ENCODE results near the gene PRR35.

Gene PRR35

DNA sequence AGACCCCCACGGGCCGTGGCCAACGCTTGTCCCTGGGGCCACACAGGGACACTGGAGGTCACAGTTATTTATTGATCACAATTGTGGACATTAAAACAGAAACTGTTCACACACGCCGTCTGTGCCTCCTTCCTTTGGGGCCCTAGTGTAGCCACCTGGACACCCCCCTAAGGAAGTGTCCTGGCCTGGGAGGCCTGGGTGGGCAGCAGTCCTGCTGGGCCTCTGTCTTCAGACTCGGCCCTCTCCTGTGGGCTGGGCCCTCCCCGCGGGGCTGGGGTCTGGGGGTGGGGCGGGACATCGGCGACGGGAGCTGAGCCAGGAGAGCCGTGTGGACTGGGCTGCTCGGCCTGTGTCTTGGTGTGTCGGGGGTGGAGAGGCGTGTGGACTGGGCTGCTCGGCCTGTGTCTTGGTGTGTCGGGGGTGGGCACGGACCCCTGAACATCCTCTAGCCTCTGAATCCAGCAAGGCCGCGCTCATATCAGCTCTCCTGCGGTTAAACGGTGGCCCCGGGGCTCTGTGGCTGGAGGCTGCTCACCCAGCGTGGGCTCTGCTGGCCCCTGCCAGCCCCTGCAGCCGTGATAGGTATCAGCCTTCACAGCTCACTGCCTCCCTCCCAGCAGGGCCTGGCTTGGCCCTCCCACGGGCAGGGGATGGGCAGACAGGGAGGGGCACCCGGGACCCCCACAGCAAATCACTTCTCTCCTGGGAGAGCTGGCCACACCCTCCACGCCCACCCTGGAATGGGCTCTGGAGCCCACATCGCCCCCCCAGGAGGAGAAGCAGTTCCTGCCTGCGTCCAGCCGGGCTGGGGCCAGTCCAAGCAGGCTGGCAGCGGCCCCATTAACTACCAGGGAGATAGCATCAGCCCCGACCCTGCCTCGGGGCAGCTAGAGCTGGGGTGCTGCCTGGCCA is 5.5 kb downstream of the PRR35 start:
- no peak for DNase-seq

DNA sequence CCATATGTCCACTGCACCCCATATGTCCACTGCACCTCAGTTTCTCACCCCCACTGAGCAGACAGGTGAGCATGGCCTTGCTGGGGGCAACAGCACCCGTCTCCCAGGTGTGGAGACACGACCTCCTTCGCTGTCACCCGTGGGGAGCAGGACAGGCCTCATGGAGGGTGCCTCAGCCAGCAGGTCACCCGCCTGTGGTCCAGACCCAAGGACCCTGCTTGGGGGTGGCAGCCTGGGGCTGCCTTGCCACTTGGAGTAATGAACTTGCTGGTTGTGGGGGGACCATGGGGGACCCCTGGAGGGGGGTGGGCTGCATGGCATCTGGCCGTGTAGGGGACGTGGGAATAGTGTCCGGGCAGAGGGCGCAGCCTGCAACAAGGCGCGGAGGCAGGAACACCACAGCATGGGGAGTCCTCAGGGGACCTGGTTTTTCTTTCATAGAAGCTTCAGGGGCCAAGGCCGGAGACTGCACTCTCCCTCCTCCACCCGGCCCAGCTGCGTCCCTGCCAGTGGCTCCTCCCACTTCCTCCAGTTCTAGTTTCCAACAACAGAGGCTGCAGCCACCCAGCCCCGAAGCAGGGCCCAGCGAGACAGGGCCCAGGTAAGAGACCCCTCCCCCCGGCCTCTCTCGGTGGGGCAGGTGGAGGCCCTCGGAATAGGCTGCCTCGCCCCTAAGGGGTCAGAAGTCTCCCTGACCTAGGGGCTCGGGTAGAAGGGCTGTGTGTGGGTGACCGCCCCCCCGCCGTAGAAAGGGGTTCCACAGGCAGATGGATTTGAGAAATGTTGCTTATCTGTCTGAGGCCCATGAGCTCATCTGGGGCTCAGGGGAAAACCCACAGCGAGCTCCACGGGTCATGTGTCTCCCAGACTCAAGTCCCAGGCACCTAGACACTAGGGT is 6.5 kb downstream of the PRR35 start, which contains the start of gene NHLRC4:
NHLRC4 (plus strand) TSS at position 531 of the 898 bp plus-strand sequence. CDS start 1,043 bp downstream, outside the sequence.
- peak; percentile 41 for DNase-seq

DNA sequence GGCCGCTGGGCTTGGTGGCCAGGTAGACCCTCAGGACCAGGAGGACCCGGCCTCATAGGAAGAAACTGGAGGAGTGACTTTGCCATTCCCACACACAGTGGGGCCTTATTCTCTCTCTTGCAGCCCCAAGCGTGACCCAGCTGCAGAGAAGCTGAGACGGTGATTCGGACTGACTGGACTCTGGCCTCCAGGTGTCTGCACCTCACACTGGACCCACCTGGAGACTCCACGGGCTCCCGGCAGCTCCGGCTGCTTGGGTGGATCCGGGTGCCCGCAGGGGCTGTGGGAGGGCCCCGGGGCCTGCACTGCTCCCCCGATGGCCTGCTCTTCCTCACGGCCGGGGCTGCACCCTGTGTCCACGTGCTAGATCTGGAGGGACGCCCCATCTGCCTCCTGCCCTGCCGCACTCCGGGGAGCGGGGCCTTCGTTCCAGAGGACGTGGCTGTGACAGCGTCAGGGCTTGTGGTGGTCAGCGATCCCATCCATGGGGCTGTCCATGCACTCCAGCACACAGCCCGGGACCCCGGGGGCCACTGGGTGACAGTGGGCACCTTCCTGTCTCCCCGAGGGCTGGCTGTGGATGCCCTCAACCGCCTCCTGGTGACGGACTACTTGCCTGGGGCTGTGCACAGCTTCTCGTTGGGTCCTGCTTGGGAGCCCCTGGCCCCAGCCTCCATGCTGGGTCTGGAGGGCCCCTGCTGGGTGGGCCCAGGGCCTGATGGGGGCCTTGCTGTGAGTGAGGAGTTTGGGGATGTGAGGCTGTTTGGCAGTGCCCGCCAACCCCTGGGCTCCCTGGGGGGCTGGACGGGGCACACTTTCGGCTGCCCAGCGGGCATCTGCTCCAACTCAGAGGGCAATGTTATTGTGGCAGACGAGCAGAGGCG is 7.4 kb downstream of the PRR35 start:
- no peak for DNase-seq

DNA sequence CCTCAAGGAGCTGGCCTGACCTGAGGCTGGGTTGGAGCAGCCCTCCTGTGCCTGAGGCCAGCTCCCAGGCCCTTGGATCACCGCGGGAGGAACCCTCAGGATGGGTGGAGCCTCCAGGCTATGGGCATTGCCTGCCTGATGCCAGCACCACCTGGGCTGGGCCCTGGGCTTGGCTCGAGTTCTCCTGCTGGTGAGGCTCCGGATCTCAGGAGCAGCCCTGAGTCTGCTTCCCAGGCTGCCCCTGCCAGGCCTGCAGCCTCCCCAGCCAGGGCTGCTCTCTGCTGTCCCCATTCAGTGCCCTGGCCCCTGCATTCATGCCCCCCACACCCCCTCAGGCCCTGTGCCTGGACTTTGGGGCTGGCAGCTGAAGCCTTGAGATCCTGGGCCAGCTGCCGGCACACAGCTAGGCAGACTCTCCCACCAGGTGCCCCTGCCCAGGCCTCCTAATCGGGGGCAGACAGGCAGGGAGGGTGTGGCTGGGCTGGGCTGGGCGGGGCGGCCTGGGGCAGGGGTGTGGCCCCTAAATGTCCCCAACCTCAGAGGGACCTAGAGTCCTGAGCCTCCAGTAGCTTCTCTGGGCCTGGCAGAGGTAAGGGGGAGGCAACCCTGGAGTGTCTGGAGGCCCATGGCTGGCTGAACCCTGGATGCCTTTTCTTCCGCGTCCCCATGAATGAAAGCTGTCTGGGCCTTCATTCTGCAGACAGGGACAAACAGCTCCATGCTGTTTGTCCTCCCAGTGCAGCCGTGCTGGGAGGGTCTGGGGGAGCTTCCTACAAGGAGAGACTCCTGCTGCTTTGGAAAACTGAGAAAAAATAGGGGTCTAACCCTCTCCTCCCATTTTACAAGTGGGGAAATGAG is 8.4 kb downstream of the PRR35 start:
- no peak for DNase-seq

DNA sequence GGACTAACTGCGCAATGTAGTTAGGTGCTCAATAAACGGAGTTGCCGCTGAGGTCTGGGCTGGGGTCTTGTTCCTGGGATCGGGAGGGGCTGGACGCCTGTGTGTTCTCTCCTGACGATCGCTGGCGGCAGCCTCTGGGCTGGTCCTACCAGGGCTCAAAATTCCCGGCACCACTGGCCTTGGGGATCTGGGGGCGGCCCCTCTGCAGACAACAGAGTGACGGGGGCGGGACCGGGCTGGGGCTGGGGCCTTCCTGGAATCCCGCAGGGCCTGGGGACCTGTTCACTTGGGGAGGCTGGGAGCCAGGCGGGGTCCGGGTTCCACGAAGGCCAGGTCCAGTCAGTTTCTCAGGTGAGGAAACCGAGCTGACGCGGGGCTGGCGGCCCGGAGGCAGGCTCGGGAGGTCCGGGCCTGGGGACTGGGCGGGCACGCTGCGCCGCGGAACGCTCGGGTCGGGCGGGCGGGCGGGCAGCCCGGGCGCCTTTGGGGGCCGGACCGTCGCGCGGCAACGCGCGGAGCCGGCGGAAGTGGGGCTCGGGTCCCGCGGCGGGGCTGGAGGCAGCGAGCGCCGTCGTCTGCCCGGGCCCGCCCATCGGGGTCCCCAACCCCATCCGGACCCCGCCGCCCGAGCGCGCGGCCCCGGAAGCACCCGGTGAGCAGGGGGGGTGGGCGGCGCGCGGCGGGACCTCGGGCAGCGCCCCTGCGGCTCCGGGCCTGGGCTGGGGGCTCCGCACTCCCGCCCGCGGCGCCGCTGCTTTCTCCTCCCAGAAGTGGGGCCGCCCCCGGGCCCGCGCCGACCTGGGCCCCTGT is 9.5 kb downstream of the PRR35 start, which contains the start of gene PIGQ:
PIGQ (plus strand) TSS at position 524 of the 810 bp plus-strand sequence. CDS start 4,107 bp downstream, outside the sequence.
- peak; percentile 73 for DNase-seq

DNA sequence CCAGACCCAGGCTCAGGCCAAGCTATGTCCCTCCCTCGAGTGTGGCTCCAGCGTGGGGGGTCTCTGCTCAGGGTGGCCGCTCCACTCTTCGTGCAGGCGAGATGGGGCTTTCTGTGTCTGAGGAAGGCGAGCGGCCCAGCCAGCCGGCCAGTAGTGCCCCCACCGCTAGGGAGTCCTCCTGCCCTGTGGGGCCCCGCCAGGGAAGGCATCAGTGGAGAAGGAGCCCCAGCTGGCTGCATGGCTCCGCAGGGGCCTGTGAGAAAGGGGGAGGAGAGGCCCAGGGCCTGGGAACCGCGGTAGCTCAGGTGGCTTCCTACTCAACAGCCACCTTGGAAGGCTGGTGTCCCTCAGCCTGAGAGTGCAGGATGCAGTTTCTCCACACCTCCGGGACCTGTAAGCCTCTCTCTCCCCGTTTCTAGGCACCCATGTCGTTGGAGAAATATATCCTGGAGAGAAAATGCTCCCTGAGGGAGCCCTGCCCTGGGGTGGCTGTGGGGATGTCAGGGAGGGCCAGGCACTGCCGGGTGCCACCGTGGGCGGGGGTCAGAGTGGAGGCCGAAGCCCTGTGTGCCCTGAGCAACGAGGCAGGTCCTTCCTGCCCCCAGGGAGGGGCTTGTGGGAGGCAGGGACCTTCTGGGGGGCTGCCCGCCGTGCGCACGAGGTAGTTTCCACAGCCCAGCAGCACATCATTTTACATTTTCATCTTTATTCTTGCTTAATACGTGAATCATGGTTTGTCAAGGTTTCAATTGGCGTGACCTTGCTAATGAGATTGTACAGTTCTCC is 12.9 kb downstream of the PRR35 start:
- no peak for DNase-seq

DNA sequence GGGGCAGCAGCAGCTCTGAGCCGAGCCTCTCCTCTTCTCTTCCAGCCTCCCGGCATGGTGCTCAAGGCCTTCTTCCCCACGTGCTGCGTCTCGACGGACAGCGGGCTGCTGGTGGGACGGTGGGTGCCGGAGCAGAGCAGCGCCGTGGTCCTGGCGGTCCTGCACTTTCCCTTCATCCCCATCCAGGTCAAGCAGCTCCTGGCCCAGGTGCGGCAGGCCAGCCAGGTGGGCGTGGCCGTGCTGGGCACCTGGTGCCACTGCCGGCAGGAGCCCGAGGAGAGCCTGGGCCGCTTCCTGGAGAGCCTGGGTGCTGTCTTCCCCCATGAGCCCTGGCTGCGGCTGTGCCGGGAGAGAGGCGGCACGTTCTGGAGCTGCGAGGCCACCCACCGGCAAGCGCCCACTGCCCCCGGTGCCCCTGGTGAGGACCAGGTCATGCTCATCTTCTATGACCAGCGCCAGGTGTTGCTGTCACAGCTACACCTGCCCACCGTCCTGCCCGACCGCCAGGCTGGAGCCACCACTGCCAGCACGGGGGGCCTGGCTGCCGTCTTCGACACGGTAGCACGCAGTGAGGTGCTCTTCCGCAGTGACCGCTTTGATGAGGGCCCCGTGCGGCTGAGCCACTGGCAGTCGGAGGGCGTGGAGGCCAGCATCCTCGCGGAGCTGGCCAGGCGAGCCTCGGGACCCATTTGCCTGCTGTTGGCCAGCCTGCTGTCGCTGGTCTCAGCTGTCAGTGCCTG is 14.0 kb downstream of the PRR35 start:
- no peak for DNase-seq

DNA sequence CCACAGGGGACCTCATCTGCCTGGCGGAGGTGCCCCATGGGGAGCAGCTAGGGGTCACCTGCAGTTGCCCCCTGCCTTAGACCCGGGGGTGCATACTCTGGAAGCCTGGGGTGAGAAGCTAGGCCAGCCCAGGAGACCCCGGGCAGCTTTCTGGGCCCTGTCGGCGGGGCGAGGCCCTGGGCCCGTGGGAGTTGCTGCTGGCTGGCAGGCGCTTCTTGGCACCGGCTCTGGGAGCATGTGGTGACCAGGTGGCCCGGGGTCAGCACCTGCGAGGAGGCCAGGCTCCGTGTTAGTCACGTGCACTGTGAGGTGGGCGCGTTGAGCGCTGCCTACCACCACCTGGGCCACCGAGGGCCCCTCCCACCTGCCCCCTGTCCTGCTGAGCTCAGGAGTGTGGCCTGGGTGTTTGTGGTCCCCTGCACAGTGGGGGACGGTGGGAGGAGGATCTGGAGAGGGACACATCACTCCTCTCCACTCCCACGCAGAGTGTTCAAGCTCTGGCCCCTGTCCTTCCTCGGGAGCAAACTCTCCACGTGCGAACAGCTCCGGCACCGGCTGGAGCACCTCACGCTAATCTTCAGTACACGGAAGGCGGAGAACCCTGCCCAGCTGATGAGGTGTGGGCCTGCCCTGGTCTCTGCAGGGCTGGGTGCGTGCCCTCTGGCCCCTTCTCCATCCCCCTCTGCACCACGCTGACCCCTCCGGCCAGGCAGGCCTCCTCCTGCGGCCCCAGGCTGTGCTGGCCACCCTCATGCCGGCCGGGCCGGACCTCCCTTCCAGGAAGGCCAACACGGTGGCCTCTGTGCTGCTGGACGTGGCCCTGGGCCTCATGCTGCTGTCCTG is 15.4 kb downstream of the PRR35 start:
- no peak for DNase-seq

DNA sequence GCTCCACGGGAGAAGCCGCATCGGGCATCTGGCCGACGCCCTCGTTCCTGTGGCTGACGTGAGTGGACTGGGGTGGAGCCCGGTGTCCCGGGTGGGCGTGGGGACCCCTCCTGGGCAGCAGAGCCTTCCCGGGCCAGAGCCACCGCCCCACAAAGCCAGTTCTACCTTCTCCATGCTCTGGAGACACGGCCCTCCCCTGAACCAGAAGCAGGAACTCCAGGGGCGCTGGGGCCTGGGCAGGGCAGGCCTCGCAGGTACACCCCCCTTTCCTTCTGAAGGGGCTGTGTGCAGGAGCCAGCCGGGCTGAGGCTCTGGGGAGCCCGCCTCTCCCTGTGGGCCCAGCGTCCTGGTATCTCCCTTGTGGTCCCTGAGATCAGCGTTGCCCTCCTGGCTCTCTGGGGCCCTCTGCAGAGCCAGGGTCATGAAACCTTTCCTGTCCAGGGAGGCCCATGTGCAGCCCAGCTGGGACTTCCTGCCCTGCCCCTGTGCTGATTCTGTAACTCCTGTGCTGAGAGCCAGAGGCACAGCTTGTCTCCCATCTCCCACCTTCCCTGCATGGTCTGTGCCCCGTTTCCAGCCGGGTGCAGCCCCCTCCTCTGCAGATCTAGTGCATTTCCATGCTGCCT is 16.1 kb downstream of the PRR35 start:
- DNase-seq = no peak

DNA sequence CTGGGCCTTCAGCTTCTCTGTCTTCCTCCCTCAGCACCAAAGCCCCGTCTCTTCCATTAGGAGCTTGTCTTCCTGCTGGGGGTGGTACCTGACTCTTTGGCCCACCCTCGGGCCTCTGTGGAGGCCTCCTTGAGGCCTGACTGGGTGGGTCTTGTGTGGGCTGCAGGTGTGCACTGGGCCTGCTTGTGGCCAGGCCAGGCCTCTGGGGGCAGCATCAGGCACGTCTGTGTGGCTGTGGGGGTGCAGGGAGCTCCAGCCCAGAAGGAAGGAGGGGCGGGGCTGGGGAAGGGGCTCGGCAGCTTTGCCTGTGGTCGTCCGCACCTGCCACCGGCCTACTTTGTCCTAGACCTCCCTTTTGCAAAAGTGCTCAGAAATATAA is 16.6 kb downstream of the PRR35 start:
- no peak for DNase-seq

DNA sequence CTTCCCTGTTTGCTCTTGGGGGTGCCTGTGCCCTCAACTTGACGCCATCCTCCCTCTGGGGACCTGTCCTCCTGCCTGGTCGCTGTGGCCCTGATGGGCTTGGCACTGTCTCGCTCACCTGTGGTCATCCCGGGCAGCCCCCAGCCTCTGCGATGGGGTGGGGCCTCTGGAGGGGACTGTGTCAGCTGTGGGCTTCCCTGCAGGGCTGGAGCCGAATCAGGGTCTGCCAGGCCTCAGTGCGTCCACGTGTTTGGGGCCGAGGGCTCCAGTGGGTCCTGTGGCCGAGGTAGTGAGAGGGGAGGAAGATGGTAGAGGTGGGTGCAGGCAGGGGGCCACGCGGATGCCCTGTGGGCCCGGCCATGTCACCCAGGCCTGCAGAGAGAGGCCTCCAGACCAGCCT is 17.6 kb downstream of the PRR35 start:
- no peak for DNase-seq

DNA sequence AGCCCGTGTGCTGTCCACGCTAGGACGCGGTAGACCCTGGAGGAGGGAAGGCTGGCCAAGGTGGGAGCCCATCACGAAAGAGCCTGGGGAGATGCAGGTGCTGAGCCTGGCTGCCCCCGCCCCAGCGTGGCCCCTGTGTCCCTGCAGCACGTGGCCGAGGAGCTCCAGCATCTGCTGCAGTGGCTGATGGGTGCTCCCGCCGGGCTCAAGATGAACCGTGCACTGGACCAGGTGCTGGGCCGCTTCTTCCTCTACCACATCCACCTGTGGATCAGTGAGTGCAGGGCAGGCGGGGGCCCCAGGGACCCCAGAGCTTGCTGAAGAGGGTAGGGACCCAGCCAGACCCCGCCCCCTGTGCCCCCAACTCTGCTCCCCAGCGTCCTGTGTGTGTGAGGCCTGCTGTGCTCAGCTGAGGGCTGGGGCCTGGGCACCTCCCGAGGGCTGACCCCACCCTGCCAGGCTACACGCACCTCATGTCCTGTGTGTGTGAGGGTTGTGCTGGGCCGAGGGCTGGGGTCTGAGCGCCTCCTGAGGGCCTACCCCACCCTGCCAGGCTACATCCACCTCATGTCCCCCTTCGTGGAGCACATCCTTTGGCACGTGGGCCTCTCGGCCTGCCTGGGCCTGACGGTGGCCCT is 18.2 kb downstream of the PRR35 start:
- no peak for DNase-seq

DNA sequence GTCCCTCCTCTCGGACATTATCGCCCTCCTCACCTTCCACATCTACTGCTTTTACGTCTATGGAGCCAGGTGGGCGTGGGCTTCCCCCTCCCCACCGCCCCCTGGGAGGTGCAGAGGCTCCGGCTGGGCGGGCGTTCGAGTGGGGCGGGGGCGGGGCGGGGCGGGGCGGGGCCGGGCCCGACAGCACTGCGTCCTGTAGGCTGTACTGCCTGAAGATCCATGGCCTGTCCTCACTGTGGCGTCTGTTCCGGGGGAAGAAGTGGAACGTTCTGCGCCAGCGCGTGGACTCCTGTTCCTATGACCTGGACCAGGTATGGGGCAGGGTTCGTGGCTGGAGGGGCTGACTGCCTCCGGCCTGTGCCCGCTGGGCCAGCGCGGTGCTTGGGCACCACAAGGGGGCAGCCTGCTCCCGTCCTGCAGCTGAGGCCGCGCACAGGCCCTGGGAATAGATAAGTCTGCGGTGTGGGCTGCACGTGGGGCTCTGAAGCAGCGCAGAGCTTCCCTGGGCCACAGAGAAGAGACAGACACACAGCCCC is 18.7 kb downstream of the PRR35 start:
- peak; percentile 26 for DNase-seq

DNA sequence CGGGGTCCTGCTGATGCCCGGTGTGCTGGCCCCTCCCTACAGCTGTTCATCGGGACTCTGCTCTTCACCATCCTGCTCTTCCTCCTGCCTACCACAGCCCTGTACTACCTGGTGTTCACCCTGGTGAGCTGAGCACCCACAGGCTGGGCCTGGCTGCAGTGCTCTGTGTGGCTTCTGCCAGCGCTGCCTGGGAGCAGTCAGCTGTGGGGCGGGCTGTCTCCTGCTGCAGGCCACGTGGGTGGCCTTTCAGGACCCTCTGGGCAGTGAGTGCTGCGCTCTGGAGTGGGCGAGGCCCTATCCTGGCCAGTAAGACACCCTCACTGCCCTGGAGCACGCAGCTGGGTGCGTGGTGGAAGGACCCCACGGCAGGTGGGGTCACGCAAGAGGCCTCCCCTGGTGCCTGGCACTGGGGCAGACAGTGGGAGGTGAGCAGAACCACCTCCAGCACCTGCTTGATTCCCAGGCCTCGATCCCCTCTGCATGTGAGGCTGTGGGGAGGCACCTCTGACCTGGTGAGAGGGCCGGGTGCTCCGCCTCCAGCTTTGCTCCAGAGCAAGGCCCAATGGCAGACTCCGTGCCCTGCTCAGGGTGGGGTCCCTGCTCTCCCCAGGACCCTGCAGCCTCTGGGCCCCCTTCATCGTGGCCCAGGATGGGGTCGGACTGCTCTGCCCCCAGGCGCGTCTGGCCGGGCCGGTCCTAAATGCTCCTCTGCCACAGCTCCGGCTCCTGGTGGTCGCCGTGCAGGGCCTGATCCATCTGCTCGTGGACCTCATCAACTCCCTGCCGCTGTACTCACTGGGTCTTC is 20.1 kb downstream of the PRR35 start:
- no peak for DNase-seq

DNA sequence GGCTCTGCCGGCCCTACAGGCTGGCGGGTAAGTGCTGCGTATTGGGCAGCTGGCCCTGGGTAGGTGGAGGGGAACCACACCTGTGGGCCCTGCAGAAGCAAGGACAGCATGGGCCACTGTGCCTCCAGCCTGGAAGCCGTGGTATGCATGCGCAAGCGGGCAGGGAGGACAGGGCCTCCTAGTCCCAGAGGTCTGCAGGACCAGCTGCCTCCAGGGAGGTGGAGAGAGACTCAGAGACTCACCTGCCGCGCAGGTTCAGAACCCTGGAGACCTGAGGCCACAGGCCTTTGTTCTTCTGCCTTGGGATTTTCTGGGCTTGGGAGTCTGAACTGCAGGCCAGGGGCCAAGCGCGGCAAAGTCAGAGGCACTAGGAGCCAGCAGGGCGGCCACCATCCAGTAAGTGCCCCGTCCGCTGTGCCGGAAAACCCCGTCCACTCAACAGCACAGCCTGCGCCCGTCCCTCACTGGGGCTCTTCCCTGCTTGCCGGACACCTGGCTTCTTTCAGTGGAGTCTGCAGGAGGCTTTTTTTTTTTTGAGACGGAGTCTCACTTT is 20.8 kb downstream of the PRR35 start:
- DNase-seq = no peak

DNA sequence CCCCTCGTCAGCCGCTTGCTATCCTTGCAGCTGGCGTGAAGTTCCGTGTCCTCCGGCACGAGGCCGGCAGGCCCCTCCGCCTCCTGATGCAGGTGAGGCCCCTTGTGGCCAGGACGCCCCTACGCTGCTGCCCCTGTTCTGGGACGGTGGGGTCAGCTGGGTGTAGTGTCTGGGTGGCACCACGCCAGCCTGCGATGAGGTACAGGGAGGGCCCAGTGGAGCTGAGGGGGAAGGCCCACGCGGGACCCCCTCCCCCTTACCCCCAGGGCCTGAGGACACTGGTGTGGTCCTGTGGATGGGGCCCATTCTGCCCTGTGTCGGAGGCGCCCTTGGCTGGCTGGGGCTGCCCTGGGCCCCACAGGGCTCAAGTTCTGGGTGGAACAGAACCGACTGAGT is 22.0 kb downstream of the PRR35 start:
- DNase-seq = no peak

Data from NCI-H146 (cell line).